Right renal pelvis (tissue), 4 donors: Measurements from ENCODE around the gene HIGD2A. TPM values are rescaled to one million over a fixed set of nuclear protein-coding genes. Genes with fewer than 3 reads are reported as not detected.
A peak's percentile ranks its signal among the peaks of the same experiment; 100 is the strongest.

Experiments used
- DNase-seq, 4 donors: peaks; one replicate each; pipeline ENCODE4 v3.0.0-alpha.2; 2013; ENCODE audit warnings: low read depth in 4 of 4, low spot score in 3 of 4, missing footprints in 1 of 4
- polyA plus RNA-seq, 4 donors: library from polyadenylated mRNA; unstranded; fragments of 120-200 nt; gene quantifications; one replicate each; pipeline ENCODE4 v1.2.1, GENCODE V29; 2013; ENCODE audit not compliant: insufficient read length in 4 of 4

HIGD2A gene
- polyA plus RNA-seq, 4 donors: 106 to 132 (median 111) TPM

DNA sequence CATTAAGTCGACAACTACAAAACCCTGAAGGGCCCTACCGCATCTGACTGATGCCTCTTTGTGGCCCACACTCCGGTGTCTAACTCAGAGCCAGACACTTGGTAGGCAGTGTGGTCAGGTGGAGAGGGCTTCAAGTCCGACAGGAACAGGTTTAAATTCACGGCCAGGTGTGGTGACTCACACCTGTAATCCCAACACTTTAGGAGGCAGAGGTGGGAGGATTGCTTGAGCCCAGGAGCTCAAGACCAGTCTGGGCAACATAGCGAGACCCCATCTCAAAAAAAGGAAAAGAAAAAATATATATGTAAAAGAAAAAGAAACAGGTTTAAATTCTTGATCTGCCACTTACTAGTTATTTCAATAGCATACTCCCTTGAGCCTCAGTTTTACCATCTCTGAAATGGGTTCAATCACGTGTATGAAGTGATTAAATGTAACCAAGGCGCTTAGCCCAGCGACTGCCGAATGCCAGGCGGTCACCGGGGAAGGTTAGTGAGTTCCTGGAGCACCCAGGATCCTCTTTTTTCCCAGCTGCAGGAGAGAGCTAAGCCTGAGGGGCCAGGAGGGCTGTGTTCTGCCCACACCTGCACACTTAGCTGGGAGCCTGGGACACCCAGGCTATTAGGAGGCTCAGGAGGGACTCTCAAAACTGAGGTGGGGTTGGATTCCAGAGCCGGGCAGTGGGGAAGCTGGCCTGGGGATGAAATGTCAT is 26.8 kb downstream of the HIGD2A start:
- DNase-seq: no peak

- DNase-seq: peak; percentile 80 to 86 (median 82)
Measured at GRCh38 chr5:176415952-176416924, 27.7 kb downstream of the HIGD2A start, which contains the start of gene CLTB. CLTB (minus strand) TSS chr5:176416539; CDS start chr5:176416363, 176 bp downstream.

DNA sequence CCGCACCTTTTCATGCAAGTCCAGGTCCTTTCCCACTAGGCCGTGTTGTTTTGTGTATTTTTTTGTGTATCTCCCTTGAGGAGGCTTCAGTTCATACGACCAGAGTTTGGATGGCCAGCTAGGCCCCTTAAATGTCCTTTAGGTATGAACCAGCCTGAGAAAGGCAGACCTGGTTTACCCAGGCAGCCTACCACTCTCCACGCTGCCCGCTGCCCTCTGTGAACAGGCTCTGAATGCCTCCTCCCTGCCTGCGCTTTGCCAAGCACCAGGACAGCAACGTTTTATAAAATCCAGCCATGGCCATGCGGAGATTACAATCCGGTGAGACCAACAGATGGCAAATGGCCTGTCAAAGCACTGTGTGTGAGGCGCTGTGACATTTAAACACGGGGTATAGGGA is 28.4 kb downstream of the HIGD2A start:
- no peak for DNase-seq

- DNase-seq: no peak
Measured at GRCh38 chr5:176418251-176418650, 29.7 kb downstream of the HIGD2A start.

DNA sequence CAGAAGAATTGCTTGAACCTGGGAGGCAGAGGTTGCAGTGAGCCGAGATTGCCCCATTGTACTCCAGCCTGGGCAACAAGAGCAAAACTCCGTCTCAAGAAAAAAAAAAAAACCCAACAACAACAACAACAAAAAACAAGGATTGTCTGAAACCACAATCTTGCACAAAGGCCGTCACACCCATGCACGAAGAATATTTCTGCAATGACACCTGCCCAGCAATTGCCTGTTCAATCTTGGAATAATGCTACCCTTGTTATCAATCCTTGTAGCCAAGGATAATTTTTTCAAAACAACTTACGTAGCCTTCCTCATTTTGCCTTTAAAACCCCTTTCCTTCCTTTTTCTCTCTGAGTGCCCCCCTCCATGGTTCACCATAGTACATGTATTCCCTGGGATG is 31.5 kb downstream of the HIGD2A start:
- DNase-seq: no peak

- no peak for DNase-seq
Measured at GRCh38 chr5:176420972-176421544, 32.5 kb downstream of the HIGD2A start.

- DNase-seq: no peak
Measured at GRCh38 chr5:176424181-176424580, 35.6 kb downstream of the HIGD2A start.

DNA sequence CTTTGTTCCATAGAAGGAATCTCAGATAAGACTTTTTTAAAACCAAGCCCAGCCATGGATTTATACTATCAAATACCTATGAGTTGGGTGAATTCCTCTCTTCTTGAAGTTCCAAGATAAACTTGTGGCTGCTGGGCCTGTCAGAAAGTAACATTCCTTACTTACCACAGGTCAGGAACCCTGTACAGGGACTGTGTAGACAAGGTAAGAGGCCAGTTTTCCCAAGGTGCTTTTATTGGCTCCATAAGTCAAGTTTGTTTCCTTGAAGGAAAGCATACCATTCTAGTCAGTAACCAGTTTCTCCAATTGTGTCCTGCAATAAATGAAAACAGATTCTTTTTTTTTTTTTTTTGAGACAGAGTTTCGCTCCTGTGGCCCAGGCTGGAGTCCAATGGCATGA is 36.6 kb downstream of the HIGD2A start:
- DNase-seq: no peak

DNA sequence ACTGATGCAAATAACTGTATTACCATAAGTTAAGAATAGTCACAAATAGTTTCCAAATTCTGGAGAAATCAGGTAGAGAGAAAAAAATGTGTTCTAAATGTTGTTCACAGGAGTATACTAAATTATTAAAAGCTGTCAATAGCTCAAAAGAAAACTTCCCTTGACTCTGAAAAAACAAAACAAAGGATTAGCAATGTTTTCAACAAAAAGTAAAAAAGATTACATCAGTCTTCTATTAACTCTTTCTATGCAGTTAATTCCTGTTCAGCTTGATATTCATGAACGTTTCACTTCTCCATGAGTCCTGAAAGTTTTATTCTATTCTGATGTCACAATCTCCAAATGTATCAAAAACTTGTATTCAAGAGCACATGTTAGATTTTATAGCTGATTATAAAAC is 37.2 kb downstream of the HIGD2A start:
- DNase-seq: no peak

GRCh38 chr5:176426876-176427275 is 38.3 kb downstream of the HIGD2A start:
- no peak for DNase-seq

DNA sequence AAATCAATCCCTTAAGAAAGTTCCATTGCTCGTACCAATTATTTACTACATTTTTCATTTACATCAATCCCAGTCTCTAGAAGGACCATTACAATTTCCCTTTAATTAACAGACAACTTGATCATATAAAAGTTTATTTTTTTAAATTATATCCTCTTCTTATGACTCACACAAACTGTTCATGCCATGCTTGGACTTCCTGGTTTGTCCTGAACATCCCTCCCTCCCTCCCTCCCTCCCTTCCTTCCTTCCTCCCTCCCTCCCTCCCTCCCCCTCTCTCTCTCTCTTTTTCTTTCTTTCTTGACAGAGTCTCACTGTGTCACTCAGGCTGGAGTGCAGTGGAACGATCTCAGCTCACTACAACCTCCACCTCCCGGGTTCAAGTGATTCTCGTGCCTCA is 39.4 kb downstream of the HIGD2A start:
- no peak for DNase-seq

DNA sequence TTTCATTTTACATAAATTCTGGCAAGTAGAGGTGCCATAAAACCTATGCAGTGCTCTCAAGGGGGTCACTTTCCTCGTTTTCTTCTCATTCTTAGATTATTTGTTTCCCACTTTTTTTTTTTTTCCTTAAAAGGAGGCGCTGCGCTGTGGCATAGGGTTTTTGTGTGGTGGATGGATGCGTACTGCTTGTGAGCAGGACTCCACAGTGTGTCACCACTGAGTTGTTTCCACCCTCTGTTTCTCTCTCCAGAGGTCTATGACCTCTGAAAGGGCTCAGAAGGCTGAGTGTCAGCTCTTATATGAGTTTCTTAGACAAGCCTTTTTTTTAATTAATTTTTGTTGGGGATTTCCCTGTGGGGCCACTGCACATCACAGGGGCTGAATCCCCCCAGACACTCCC is 41.4 kb downstream of the HIGD2A start:
- no peak for DNase-seq

- DNase-seq: no peak
Measured at GRCh38 chr5:176432707-176433106, 44.2 kb downstream of the HIGD2A start.

DNA sequence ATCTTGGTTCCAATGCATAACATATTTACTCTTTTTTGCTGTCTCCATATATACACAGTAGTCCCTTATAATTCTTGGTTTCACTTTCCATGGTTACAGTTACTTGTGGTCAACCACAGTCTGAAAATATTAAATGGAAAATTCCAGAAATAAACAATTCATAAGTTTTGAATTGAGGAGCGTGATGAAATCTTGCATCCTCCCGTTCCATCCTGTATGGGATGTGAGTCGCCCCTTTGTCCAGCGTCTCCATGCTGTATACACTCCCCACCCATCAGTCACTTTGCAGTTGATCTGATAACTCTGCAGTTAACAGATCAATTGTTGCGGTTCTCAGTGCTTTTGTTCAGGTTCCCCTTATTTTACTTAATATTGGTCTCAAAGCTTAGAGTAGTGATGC is 48.1 kb downstream of the HIGD2A start:
- DNase-seq: no peak

GRCh38 chr5:176438959-176439757 is 50.6 kb downstream of the HIGD2A start:
- DNase-seq: no peak

Other genes with a start within 250 kb of the HIGD2A start
- gene SIMC1, start 150.3 kb upstream of the HIGD2A start, polyA plus RNA-seq: 10 to 100 TPM; 19.0 to 22.0 (median 19.9) TPM
- 100 to 1,000 TPM; 151 to 159 (median 153) TPM for gene KIAA1191, start 27.0 kb upstream of the HIGD2A start, polyA plus RNA-seq
- 10 to 100 TPM; 11.1 to 13.1 (median 12.3) TPM for gene ARL10, start 23.3 kb upstream of the HIGD2A start, polyA plus RNA-seq
- gene NOP16, start 153 bp upstream of the HIGD2A start, polyA plus RNA-seq: 10 to 100 TPM; 23.5 to 28.9 (median 28.3) TPM
- 10 to 100 TPM; 47.9 to 62.0 (median 52.4) TPM for gene CLTB, start 27.8 kb downstream of the HIGD2A start, polyA plus RNA-seq
- 10 to 100 TPM; 42.8 to 51.6 (median 50.5) TPM for gene FAF2, start 59.6 kb downstream of the HIGD2A start, polyA plus RNA-seq
- 10 to 100 TPM; 45.5 to 63.2 (median 51.8) TPM for gene RNF44, start 148.7 kb downstream of the HIGD2A start, polyA plus RNA-seq
- gene CDHR2, start 160.6 kb downstream of the HIGD2A start, polyA plus RNA-seq: 10 to 100 TPM; 13.9 to 21.5 (median 18.6) TPM
- 1 to 10 TPM; 1.3 to 2.1 (median 1.8) TPM for gene GPRIN1, start 221.4 kb downstream of the HIGD2A start, polyA plus RNA-seq
- under 1 TPM in 1 of 4 donors, not detected in 3; 0.14 TPM for gene SNCB, start 241.8 kb downstream of the HIGD2A start, polyA plus RNA-seq
- under 1 TPM in 1 of 4 donors, not detected in 3; 0.08 TPM for gene EIF4E1B, start 241.9 kb downstream of the HIGD2A start, polyA plus RNA-seq